Endothelial cell of umbilical vein (primary cell): Measurements from ENCODE around the gene GALNT2. TPM values are rescaled to one million over a fixed set of nuclear protein-coding genes. Genes with fewer than 3 reads are reported as not detected.

ENCODE experiments used
- BruUV-seq: library from RNA; stranded (reverse); fragments of 400-500 nt; replicated peaks from 2 replicates; lab custom pipeline; 2021; lab: Mats Ljungman, UMichigan
- CTCF ChIA-PET: fragments of 300-600, 350-600 bp; sonication (Branson Sonifier 250); formaldehyde crosslinking; loops from one replicate; lab custom pipeline; 2021; ENCODE audit warnings: antibody characterized with exemption, inconsistent platforms; lab: Charles Lee
- POLR2A ChIA-PET: fragments of 300-600, 350-600 bp; sonication (Branson Sonifier 250); formaldehyde crosslinking; loops from one replicate; lab custom pipeline; 2021; ENCODE audit warnings: antibody characterized with exemption, inconsistent platforms; lab: Charles Lee
- DNase-seq: peaks from one replicate; pipeline ENCODE4 v3.0.0-alpha.2; 2011; ENCODE audit warnings: low read depth, low spot score
- FAIRE-seq: peaks from 2 replicates; lab custom pipeline; 2011; peaks lifted over from hg19 to GRCh38; lab: Jason Lieb, UNC
- H2AFZ ChIP-seq: 2 replicates; pipeline ENCODE4 v1.6.0; 2012; ENCODE audit warnings: low read depth, low read length, control low read depth, inconsistent platforms
- H3K27ac ChIP-seq: 2 replicates; pipeline ENCODE4 v1.5.1; 2011; ENCODE audit warnings: low read depth, mild to moderate bottlenecking, control low read depth, low read length, moderate library complexity; ENCODE audit not compliant: insufficient read depth
- H3K27me3 ChIP-seq, 2 experiments: 2 replicates each; pipeline versions ENCODE4 v1.6.0 to v1.6.1; 2011; ENCODE audit warnings: low read length in 2 of 2, mixed read lengths in 1 of 2; ENCODE audit not compliant: control insufficient read depth in 2 of 2, insufficient read depth in 2 of 2
- H3K36me3 ChIP-seq, 2 experiments: 2 replicates in 1 of 2; 3 replicates in 1 of 2; pipeline ENCODE4 v1.5.1; 2011; ENCODE audit warnings: low read length in 2 of 2, mild to moderate bottlenecking in 1 of 2, moderate library complexity in 1 of 2; ENCODE audit not compliant: control insufficient read depth in 2 of 2, insufficient read depth in 2 of 2; ENCODE audit errors: extremely low read depth in 1 of 2
- H3K4me1 ChIP-seq: 3 replicates; pipeline ENCODE4 v1.5.1; 2011; ENCODE audit warnings: mild to moderate bottlenecking, low read length; ENCODE audit not compliant: control insufficient read depth, insufficient read depth; ENCODE audit errors: extremely low read depth
- H3K4me2 ChIP-seq: 2 replicates; pipeline ENCODE4 v1.6.1; 2011; ENCODE audit warnings: low read length, control low read depth, mixed read lengths; ENCODE audit not compliant: insufficient read depth
- H3K4me3 ChIP-seq, 3 experiments: fragments of 200-600 bp in 1 of 3; sonication (generic), shearing (Covaris generic) in 1 of 3; replicated peaks in 1 of 3; 2 replicates each; pipeline ENCODE4 v1.5.1; 2011 to 2016; ENCODE audit warnings: control low read depth in 3 of 3, low read length in 3 of 3, mild to moderate bottlenecking in 2 of 3, inconsistent platforms in 1 of 3, low read depth in 1 of 3, moderate library complexity in 1 of 3; ENCODE audit not compliant: insufficient read depth in 1 of 3
- H3K79me2 ChIP-seq: 2 replicates; pipeline ENCODE4 v1.6.0; 2012; ENCODE audit warnings: low read length, inconsistent platforms; ENCODE audit not compliant: control insufficient read depth, insufficient read depth
- H3K9ac ChIP-seq: replicated peaks from 2 replicates; pipeline ENCODE3; 2011; ENCODE audit warnings: low read length, control low read depth; ENCODE audit not compliant: insufficient read depth; ENCODE audit errors: extremely low read depth
- H3K9me1 ChIP-seq: replicated peaks from 3 replicates; pipeline ENCODE4 v1.6.0; 2011; ENCODE audit warnings: mild to moderate bottlenecking, low read length; ENCODE audit not compliant: control insufficient read depth, insufficient read depth; ENCODE audit errors: extremely low read depth
- H3K9me3 ChIP-seq: replicated peaks from 2 replicates; pipeline ENCODE4 v1.5.1; 2012; ENCODE audit warnings: low read length, inconsistent platforms; ENCODE audit not compliant: control insufficient read depth, insufficient read depth
- H4K20me1 ChIP-seq: replicated peaks from 2 replicates; pipeline ENCODE3; 2011; ENCODE audit warnings: mild to moderate bottlenecking, low read length; ENCODE audit not compliant: control insufficient read depth, insufficient read depth; ENCODE audit errors: extremely low read depth
- CTCF ChIP-seq, 2 donors: IDR thresholded peaks; 1 replicate in 1 of 2; 2 replicates in 1 of 2; pipeline ENCODE4 v1.5.1; 2011; ENCODE audit warnings: low read length in 2 of 2, mild to moderate bottlenecking in 2 of 2, moderate library complexity in 2 of 2, control low read depth in 1 of 2, inconsistent platforms in 1 of 2, low read depth in 1 of 2; ENCODE audit not compliant: insufficient read depth in 1 of 2; ENCODE audit errors: extremely low read depth in 1 of 2
- EZH2 ChIP-seq: IDR thresholded peaks from 2 replicates; pipeline ENCODE4 v1.6.1; 2012; ENCODE audit warnings: borderline replicate concordance, low read depth, mild to moderate bottlenecking, moderate library complexity, low read length, inconsistent platforms; ENCODE audit not compliant: severe bottlenecking
- FOS ChIP-seq: IDR thresholded peaks from 2 replicates; pipeline ENCODE4 v1.6.1; 2011; ENCODE audit warnings: mild to moderate bottlenecking, low read length, moderate library complexity, borderline replicate concordance; ENCODE audit not compliant: insufficient read depth
- GATA2 ChIP-seq: IDR thresholded peaks from 2 replicates; pipeline ENCODE4 v1.7.0; 2011; ENCODE audit warnings: low read depth, mild to moderate bottlenecking, moderate library complexity, mixed read lengths, low read length; ENCODE audit not compliant: insufficient read length, insufficient read depth
- JUN ChIP-seq: IDR thresholded peaks from 2 replicates; pipeline ENCODE4 v1.6.1; 2011; ENCODE audit warnings: borderline replicate concordance, low read depth; ENCODE audit not compliant: insufficient read length, insufficient read depth
- MAX ChIP-seq: IDR thresholded peaks from 2 replicates; pipeline ENCODE4 v1.6.1; 2011; ENCODE audit not compliant: insufficient read depth, insufficient read length
- MYC ChIP-seq: IDR thresholded peaks from one replicate; pipeline ENCODE4 v1.6.1; 2011; ENCODE audit warnings: mild to moderate bottlenecking, low read depth, low read length
- POLR2A ChIP-seq: IDR thresholded peaks from 2 replicates; pipeline ENCODE4 v1.6.1; 2012; ENCODE audit warnings: low read depth, mild to moderate bottlenecking, control low read depth, low read length
- POLR2AphosphoS5 ChIP-seq: IDR thresholded peaks from 2 replicates; pipeline ENCODE4 v1.6.1; 2012; ENCODE audit warnings: low read depth, mild to moderate bottlenecking, control low read depth, low read length, moderate library complexity; ENCODE audit not compliant: insufficient read depth
- dilution Hi-C: fragments of 300-500 bp; cut with MboI; formaldehyde crosslinking; loops from one replicate; pipeline ENCODE4 v1.15.0; 2019; ENCODE audit warnings: low sequenced_read_pairs; ENCODE audit not compliant: extremely low pct_ligation_motif_present
- intact Hi-C: fragments of 100-400 bp; cut with micrococcal nuclease; formaldehyde crosslinking; loops from one replicate; pipeline ENCODE4 v1.10.0; 2022
- polyA plus RNA-seq, 4 experiments: library from polyadenylated mRNA; depleted of rRNA in 3 of 4; stranded (reverse) in 3 of 4; unstranded in 1 of 4; fragments of >200 nt; gene quantifications; 2 replicates each; pipeline versions ENCODE4 v1.2.1 to v1.2.3, GENCODE V29; 2011 to 2012; ENCODE audit warnings: missing spikeins in 1 of 4
- total RNA-seq: library from RNA; stranded (reverse); gene quantifications from 2 replicates; pipeline ENCODE4 v1.2.3, GENCODE V29; 2021

GALNT2 gene
- total and polyA plus RNA-seq, 2 donors (not counting 3 experiments of a cell fraction or from before 2014, with no cell fraction given): 56.3 to 77.5 TPM

GRCh38 chr1:230210326-230210980 is 143.4 kb downstream of the GALNT2 start:
- H3K4me1 ChIP-seq: peaks cover 48% of the 10 kb centered on the region
- H3K9me3 ChIP-seq: no peaks in the 10 kb centered on the region
- peaks cover 5% of the 10 kb centered on the region for H3K79me2 ChIP-seq
- intact Hi-C loops (loop anchor here (1.0 kb wide), 3 partner anchors 19 to 584 kb away; partner anchors contain the start of genes GALNT2, TAF5L and URB2), dilution Hi-C loops (no loop called here)
- DNase-seq: peak; percentile 57
- H4K20me1 ChIP-seq: no peaks in the 10 kb centered on the region
- BruUV-seq: no TSS peak
- peak overlapping the region; percentile 83 for H3K27ac ChIP-seq
- H3K9ac ChIP-seq: peak overlapping the region; percentile 62
- H2AFZ ChIP-seq: peak overlapping the region; percentile 12
- H3K36me3 ChIP-seq: no peaks in the 10 kb centered on the region
- POLR2A ChIA-PET: no interaction called here
- CTCF ChIA-PET: interaction anchor here (0.9 to 1.8 kb wide), 4 partner anchors 24 to 549 kb away, joined by 3 to 5 read pairs (median 5); no protein-coding TSS in a partner anchor
- no peak for TF ChIP-seq POLR2A
- no peak for TF ChIP-seq JUN
- TF ChIP-seq GATA2: peak; percentile 81
- TF ChIP-seq MYC: no peak
- no peak for TF ChIP-seq MAX
- TF ChIP-seq POLR2AphosphoS5: peak; percentile 18
- TF ChIP-seq CTCF (IDR thresholded peaks at IDR 0.05; ENCODE audit: extremely low read depth in 1 of 2, insufficient read depth in 1 of 2, low read depth in 1 of 2, low read length in 2 of 2): no peak
- TF ChIP-seq EZH2: no peak
- no peak for TF ChIP-seq FOS
- no peaks in the 10 kb centered on the region for H3K9me1 ChIP-seq
- peak; percentile 72 for FAIRE-seq
- H3K4me2 ChIP-seq: peak overlapping the region; percentile 70
- H3K4me3 ChIP-seq: no peak overlapping the region
- H3K27me3 ChIP-seq: no peaks in the 10 kb centered on the region
